HG02870 (cell line): ENCODE data around the gene UBE2B.
"Not testable (repeated sequence)": the region's sequence is repeated elsewhere in the genome, so short reads cannot be mapped to it uniquely, and the experiment has no call there.

Experiments
- ATAC-seq: cut with Tn5 transposase; IDR thresholded peaks from one replicate; pipeline ENCODE4 v1.9.1; 2021; ENCODE audit warnings: mild to moderate bottlenecking, moderate library complexity; ENCODE audit not compliant: unreplicated experiment

UBE2B gene

DNA sequence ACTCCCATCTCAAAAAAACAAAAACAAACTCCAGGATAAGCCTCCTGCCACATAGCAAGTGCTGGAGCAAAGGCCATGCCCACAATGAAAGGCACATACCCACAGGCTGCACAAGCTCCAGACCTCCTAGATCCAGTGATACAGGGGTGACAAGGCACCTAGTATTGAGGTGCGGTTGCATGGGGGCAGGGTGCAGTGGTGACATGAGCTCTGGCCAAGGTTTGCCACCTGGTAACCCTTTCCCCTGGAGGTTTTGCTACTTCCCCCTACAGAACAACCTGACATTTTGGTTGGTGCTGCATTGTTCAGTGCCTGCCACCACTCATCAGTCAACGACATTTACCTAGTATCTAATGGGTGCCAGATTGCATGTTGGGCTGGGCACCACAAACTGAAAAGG lies 25.8 kb downstream of the UBE2B start:
- ATAC-seq: no peak

DNA sequence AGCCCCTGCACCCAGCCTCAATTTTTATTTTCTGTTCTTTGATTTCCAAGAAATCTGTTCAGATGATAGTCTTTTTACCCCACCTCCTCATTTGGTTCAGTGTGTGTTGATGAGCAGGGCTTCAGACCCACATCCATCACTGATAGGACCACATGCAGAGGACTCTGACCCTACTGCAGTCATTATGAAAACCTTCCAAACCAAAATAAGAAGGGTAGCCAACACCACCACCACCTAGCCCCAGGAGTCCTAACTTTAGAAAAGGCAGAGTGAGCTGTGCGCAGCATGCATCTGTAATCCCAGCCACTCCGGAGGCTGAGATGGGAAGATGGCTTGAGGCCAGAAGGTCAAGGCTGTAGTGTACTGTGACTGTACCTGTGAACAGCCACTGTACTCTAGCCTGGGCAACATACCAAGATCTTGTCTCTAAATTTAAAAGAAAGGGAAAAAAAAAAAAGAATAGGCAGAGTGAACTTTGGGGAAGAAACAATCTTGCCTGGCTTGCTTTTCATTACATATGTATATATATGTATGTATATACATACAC lies 27.3 kb downstream of the UBE2B start:
- no peak for ATAC-seq

DNA sequence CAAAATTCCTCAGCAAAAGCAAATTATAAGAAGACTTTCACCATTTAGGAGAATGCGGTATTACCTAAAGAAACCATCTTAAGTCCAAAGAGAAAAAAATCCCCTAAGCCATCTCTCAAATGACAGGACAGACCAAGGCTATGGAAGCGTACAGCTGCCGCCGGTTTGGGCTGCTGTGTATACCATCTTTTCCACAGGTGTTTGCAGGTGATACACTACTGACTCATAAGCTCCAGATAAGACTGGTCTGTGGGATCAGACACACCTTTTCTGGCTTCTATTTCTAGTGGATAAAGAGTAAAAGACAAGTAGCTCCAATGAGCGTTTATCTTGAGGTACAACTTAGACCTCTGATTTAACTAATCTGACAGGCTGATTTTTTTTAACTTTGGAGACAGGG lies 32.6 kb downstream of the UBE2B start:
- no peak for ATAC-seq

DNA sequence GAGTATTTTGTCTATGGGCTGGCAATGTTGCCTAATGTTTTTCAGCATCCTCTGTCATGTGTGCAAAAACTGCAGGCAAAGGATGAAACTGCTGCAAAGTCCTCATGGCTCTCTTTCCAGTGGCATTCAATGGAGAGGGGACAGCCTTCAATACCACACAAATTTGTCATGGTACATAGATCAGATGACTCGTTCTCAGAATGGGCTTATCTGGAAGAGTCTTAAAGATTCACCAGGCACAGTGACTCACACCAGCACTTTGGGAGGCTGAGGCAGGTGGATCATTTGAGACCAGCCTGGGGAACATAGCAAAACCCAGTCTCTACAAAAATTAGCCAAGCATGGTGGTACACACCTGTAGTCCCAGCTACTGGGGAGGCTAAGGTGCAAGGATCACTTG lies 35.0 kb downstream of the UBE2B start:
- ATAC-seq: no peak

DNA sequence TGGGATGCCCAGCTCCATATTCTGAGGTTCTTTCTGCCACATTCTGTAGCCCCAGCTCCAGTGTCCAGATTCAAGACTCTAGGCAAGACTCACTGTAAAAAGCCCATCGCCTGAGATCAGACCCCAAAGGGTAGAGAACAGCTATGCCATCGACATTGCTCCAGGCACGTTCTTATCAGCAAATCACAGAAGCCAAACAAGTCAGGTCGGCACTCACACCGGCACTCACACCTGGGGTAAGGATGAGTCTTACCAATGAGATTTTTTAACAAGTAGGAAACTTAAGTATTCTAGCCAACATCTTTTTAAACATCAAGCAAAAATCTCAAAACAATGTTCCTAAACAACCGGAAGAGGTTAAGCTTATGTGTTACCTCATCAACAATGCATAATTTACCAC lies 38.0 kb downstream of the UBE2B start:
- ATAC-seq: no peak

DNA sequence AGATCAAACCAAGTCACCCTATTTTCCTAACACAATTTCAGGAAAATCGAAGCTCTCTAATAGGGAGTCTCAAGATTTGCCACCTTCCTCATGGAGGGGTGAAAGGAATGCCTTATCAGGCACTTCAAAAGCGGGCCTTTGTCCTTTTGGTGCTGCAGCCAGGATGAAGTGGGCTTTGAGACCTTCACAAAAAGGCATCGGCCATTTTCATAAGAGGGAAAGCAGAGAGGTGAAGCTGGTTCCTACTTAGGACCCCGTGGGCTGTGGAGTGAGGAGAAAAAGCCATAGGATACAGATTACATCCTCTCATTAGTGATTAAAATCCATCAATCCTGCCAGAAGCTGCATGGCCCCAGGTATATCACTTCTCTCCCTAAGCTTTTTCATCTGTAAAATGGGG lies 39.5 kb downstream of the UBE2B start:
- ATAC-seq: no peak

DNA sequence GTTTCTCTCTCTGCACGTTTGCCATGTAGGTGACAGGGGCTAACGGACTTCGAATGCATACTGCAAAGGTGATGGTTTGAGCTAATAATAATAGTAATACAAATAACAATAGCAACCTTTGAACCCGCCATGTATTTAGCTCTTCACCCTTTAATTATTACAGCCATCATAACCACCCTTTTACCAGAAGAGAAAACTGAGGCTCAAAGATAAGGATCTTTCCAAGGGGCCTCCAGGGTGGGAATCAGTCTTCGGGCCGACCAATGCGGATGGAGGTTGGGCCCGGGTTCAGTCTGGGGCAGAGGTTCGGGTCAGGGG lies 39.8 kb downstream of the UBE2B start:
- ATAC-seq: no peak

DNA sequence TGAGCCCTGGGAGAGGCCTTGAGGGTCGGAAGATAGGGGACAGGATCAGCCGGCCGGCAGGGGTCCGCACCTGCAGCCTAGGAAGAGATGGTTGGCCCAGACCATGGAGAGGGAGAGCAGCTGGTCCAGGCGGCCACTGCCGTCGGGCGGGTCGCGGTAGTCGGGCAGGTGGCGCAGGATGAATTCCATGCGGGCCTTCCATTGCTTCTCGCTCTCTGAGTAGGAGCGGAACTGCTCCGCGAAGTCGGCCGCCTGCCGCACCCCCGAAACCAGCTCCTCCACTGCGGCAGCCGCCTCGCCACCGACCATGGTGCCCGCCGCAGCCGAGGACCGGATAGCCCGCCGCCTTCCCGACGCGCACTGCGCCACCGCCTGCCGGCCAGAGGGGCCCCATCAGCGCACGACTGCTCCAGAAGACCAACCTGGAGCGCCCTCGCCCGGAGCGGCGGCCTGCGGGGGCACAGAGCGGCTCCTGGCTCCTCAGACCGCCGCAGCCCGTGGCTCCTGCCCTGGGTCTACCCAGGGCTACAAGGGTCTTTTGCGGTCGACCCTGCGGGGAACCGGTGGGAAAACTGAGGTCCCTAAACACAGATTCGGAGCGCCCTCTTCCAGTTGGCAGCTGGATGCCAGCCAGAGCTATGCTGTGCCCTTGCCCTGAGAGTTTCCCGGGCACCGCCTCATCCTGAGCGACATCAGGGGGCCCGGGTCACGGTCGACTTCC lies 40.3 kb downstream of the UBE2B start, which contains the start of gene CDKN2AIPNL:
Gene CDKN2AIPNL, minus strand, starts transcription at position 336 of the 721 bp plus-strand sequence. Its CDS starts 27 bp downstream, at position 309.
- peak; percentile 92 for ATAC-seq

DNA sequence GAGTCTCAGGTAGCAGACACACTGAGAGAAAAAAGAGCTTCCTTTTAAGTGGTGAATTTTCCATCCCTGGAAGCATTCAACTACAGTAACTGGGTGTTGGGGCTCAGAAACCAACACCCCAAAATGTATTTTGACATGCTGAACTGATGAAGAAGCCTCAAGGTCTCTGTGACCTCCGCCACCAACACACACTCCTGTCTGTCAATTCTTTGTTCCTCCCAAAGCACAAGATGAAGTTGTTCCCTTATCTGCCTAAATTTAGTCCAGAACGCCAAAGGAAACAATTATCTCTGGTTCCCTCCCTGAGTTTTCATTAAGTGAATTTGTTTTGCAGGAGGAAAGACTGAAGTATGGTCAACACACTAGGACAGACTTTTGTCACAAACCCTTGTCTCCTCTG lies 41.7 kb downstream of the UBE2B start:
- ATAC-seq: no peak

DNA sequence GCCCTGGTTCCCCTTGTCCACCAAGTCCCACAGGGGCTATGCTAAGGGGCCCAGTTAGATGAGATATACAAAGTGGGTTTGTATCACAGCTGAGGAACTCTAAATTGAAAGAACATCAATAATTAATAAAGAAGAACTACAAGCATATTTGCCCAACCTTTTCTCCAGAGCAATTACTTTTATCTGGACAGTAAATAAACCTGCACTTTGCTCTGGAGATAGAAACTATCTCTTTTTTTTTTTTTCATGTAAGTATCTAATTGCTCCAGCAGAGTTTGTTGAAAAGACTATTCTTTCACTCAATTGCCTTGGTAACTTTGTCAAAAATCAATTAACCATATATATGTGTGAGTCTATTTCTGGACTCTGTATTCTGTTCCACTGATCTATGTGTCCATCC lies 46.3 kb downstream of the UBE2B start:
- ATAC-seq: no peak

DNA sequence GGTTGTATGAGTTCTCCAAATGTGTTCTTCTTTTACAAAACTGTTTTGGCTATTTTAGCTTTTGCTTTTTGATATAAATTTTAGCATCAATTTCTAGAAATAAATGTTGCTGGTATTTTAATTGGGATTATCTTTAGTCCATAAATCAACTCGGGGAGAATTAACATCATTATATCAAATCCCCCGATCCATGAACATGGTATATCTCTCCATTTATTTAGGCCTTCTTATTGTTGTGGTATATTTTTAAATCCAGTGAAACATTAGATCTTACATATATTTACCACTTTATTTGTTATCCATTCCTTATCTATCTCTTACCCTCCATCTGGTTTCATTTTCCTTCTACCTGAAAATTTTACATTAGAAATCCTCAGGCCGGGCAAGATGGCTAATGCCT lies 47.6 kb downstream of the UBE2B start:
- no peak for ATAC-seq

DNA sequence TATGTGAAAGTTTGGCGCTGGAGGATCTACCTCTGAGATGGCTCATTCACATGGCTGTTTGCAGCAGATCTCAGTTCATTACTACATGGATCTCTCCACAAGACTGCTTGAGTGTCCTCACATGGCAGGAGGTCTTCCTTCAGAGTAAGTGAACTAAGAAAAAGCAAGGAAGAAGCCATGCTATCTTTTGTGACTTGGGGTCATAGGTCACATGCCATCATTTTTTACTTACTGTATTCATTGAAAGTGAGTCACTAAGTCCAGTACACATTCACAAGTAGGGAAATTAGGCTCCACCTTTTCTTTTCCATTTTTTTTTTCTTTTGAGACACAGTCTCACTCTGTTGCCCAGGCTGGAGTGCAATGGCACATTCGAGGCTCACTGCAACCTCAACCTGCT lies 49.0 kb downstream of the UBE2B start:
- ATAC-seq: no peak

DNA sequence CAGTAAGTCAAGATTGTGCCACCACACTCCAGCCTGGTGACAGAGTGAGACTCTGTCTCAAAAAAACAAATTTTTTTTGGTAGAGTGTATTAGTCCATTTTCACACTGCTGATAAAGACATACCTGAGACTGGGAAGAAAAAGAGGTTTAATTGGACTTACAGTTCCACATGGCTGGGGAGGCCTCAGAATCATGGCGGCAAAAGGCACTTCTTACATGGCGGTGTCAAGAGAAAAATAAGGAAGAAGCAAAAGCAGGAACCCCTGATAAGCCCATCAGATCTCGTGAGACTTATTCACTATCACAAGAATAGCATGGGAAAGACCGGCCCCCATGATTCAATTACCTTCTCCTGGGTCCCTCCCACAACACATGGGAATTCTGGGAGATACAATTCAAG lies 49.7 kb downstream of the UBE2B start:
- not testable (repeated sequence) for ATAC-seq

DNA sequence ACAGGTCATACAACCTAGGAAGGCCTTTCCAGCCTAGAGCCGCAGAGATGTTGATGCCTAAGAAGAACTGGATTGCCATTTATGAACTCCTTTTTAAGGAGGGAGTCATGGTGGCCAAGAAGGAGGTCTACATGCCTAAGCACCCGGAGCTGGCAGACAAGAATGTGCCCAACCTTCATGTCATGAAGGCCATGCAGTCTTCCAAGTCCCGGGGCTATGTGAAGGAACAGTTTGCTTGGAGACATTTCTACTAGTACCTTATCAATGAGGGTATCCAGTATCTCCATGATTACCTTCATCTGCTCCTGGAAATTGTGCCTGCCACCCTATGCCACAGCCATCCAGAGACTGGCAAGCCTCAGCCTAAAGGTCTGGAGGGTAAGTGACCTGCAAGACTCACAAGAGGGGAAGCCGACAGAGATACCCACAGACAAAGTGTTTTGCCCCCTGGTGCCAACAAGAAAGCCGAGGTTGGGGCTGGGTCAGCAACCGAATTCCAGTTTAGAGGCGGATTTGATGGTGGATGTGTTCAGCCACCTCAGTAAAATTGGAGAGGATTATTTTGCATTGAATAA lies 51.5 kb downstream of the UBE2B start:
- no peak for ATAC-seq

DNA sequence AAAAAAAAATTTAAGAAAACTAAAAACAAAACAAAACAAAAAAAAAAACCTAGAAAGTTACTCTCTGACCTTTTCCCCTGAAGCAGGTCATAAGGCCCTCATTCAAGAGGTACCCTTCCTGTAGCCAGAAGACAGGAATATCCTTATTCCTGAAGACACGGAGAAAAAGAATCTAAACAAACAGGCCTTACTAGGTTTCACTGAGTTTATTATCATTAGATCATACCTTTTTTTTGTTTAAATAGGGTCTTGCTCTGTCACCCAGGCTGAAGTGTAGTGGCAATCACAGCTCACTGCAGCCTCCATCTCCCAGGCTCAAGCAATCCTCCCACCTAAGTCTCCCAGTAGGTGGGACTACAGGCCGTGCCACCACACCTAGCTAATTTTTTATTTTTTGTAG lies 52.0 kb downstream of the UBE2B start:
- ATAC-seq: no peak

DNA sequence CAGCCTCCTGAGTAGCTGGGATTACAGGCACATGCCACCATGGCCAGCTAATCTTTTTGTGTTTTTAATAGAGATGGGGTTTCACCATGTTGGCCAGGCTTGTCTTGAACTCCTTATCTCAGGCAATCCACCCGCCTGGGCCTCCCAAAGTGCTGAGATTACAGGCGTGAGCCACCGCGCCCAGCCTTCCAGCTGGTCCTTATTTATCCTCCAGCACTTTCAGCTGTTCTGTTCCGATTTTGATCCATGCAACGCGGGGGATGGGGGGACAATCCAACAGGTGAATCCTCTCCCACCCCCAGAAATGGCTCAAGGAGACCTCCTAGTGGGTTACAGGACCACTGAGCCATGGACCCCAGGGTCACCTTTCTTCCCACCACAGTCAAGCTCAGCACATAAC lies 55.0 kb downstream of the UBE2B start:
- ATAC-seq: no peak

DNA sequence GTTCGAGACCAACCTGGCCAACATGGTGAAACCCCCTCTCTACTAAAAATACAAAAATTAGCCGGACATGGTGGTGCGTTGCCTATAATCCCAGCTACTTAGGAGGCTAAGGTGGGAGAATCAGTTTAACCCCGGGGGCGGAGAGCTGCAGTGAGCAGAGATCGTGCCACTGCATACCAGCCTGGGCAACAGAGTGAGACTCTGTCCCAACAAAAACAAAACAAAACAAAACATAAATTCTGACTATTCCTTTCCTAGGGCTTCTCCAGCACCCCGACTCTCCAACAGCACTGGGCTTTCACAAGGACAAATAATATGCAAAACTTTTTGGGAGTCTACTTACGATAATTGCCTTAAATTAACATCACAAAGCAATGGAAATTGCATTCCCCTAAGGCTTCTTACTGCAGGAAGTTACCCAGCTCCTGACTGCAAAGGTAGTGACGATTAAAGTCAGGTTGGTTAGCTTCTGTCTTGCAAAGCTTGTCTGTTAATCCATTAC lies 56.2 kb downstream of the UBE2B start:
- no peak for ATAC-seq

DNA sequence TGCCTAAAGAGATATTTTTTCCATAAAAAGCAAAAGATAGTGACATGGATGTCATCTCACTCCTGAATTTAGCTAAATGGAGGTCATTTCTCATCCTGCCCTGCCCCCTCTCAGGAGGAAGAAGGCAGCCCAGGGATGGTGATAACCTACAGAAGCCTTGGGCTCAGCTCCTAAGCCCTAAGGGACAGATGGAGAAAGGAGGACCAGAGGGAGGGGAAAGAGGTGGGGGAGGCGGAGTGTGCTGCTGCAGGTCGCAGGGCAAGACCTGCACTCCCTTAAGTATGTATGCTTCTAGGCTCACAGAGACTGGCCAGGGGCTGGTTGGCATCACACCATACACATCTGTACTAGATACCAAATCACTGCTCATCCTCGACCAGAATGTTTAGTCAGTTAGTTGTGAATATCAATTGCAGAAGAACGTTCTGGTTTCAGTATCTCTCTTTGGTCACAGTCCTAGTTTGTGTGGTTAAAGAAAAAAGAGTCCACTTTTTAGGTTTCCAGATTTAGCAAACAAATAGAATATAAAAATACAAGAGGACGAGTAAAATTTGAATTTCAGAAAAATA lies 58.7 kb downstream of the UBE2B start:
- ATAC-seq: peak; percentile 58

DNA sequence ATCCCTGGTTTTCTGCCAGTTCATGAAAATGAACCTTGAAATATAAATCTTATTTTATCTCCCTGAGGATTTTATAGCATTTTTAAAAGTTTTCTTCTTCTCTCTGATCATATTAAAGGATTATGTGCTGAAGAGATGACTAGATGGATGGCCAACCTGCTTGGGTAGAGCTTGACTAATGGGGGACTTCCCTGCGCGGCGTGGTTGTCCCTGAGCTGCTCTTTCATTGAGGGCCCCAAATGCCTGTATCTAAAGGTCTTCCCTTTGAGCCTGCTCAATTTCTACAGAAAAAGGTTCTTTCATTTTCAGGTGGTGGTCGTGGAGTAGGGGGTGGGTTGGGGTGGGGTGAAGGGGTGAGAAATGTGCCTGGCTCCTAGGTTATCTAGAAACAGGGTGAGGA lies 60.8 kb downstream of the UBE2B start:
- no peak for ATAC-seq

DNA sequence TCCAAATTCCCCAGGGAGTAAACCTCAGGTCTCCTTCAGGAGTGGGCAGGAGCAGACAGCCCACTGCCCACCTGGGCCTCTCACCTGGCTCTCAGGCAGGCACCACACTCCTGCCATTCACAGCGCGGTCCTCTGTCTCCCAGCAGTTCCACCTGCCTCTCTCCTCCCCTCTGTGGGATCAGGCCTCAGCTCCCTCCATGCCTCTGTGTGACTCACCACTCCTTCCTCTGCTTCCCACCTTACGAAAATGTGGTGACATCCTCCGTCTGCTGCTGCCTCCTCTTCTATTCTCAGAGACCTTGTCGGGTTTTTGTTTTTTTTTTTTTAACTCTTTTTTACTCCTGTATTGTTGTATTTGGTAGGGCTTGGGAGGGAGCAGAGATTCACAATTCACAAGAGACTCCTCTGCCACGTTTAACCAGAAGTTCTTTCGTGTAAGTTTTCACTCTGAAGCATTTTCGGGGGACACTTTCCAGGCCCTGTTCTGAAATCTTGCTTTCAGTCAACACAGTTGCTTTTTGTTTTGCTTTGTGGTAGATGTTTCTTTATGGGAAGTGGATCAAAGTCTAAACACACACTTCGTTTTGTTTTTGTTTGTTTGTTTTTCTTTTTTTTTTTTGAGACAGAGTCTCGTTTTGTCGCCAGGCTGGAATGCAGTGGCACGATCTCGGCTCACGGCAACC lies 61.4 kb downstream of the UBE2B start:
- no peak for ATAC-seq

DNA sequence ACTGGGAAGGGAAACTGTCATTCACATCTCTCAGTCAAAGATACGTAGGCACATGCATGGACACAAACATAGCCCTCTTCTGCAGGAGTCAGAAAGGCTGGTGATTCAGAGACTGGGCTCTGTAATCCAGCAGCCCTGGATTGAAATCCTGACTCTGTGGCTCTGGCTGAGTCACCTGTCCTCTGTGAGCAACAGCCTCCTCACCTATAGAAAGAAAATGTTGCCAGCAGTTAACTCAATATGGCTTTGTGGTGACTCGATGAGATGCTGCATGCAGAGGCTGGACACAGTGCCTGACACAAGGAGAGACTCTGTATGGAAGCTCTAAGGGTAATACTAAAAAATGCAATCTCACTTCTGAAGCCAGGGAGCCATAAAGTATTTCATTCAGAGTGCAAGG lies 64.2 kb downstream of the UBE2B start:
- no peak for ATAC-seq
